Activated CD8-positive, alpha-beta memory T cell treated with anti-CD3 and anti-CD28 coated beads for 48 hours (primary cell): ENCODE results near the gene EHMT1.

Experiments
- DNase-seq, 3 experiments: peaks; one replicate each; pipeline ENCODE4 v3.0.0-alpha.2; 2020; ENCODE audit warnings: low read depth in 2 of 3, low spot score in 2 of 3

The EHMT1 gene

GRCh38 chr9:137781906-137782585 lies 163.2 kb downstream of the EHMT1 start:
- no peak for DNase-seq

GRCh38 chr9:137783521-137783920 lies 164.7 kb downstream of the EHMT1 start:
- no peak for DNase-seq

- DNase-seq: no peak
Observed at GRCh38 chr9:137784046-137784445, 165.2 kb downstream of the EHMT1 start.

- no peak for DNase-seq
Observed at GRCh38 chr9:137784641-137785513, 166.1 kb downstream of the EHMT1 start.

GRCh38 chr9:137785704-137786161 lies 166.9 kb downstream of the EHMT1 start:
- DNase-seq: no peak

- no peak for DNase-seq
Observed at GRCh38 chr9:137786511-137786920, 167.7 kb downstream of the EHMT1 start.

GRCh38 chr9:137787381-137787780 lies 168.6 kb downstream of the EHMT1 start:
- no peak for DNase-seq

GRCh38 chr9:137787786-137788505 lies 169.1 kb downstream of the EHMT1 start:
- no peak for DNase-seq

GRCh38 chr9:137788561-137789294 lies 169.9 kb downstream of the EHMT1 start:
- no peak for DNase-seq

- no peak for DNase-seq
Observed at GRCh38 chr9:137789295-137789895, 170.6 kb downstream of the EHMT1 start.

GRCh38 chr9:137791947-137792346 lies 173.1 kb downstream of the EHMT1 start:
- DNase-seq: no peak

- DNase-seq: no peak
Observed at GRCh38 chr9:137793196-137793841, 174.5 kb downstream of the EHMT1 start.

- no peak for DNase-seq
Observed at GRCh38 chr9:137795156-137795666, 176.4 kb downstream of the EHMT1 start.

- DNase-seq: no peak
Observed at GRCh38 chr9:137797206-137798120, 178.7 kb downstream of the EHMT1 start.

- DNase-seq: no peak
Observed at GRCh38 chr9:137798142-137798541, 179.3 kb downstream of the EHMT1 start.

GRCh38 chr9:137798901-137799629 lies 180.3 kb downstream of the EHMT1 start:
- no peak for DNase-seq

GRCh38 chr9:137799630-137799983 lies 180.8 kb downstream of the EHMT1 start:
- DNase-seq: no peak
